Endodermal cell (in vitro differentiated cells): ENCODE data around the gene DHRS13. TPM values are rescaled to one million over a fixed set of nuclear protein-coding genes. Genes with fewer than 3 reads are reported as not detected.

Experiments used
- DNase-seq: peaks from one replicate; pipeline ENCODE4 v3.0.0-alpha.2; 2017
- H3K27ac ChIP-seq: 2 replicates; pipeline ENCODE4 v1.5.1; 2013; ENCODE audit warnings: mild to moderate bottlenecking, low read depth, low read length, moderate library complexity
- H3K27me3 ChIP-seq: 2 replicates; pipeline ENCODE4 v1.6.1; 2013; ENCODE audit warnings: mild to moderate bottlenecking, low read length, moderate library complexity; ENCODE audit not compliant: insufficient read depth, control insufficient read depth, poor library complexity, severe bottlenecking
- H3K36me3 ChIP-seq: 2 replicates; pipeline ENCODE4 v1.7.0; 2013; ENCODE audit warnings: mild to moderate bottlenecking, low read length, moderate library complexity; ENCODE audit not compliant: control insufficient read depth, insufficient read depth
- H3K4me1 ChIP-seq: one replicate; pipeline ENCODE4 v1.7.0; 2013; ENCODE audit warnings: low read length; ENCODE audit not compliant: control insufficient read depth, insufficient read depth
- H3K4me3 ChIP-seq: 2 replicates; pipeline ENCODE4 v1.5.1; 2013; ENCODE audit warnings: mild to moderate bottlenecking, low read length, moderate library complexity
- H3K9ac ChIP-seq: 2 replicates; pipeline ENCODE4 v1.6.1; 2013; ENCODE audit warnings: mild to moderate bottlenecking, low read length, moderate library complexity; ENCODE audit not compliant: poor library complexity, severe bottlenecking; ENCODE audit errors: extremely low read depth
- H3K9me3 ChIP-seq: 2 replicates; pipeline ENCODE4 v1.6.1; 2013; ENCODE audit warnings: mild to moderate bottlenecking, low read length, moderate library complexity; ENCODE audit not compliant: control insufficient read depth
- H3K27ac Mint-ChIP-seq: 2 replicates; pipeline ENCODE4 v1.8.0; 2020; ENCODE audit warnings: mixed read lengths
- H3K27me3 Mint-ChIP-seq: 2 replicates; pipeline ENCODE4 v1.8.0; 2021; ENCODE audit warnings: mild to moderate bottlenecking, mixed read lengths; ENCODE audit not compliant: insufficient read depth
- H3K36me3 Mint-ChIP-seq: 2 replicates; pipeline ENCODE4 v1.8.0; 2020; ENCODE audit warnings: low read depth, mixed read lengths
- H3K4me1 Mint-ChIP-seq: 2 replicates; pipeline ENCODE4 v1.8.0; 2020; ENCODE audit warnings: mixed read lengths
- H3K4me3 Mint-ChIP-seq: 2 replicates; pipeline ENCODE4 v1.8.0; 2020; ENCODE audit warnings: mild to moderate bottlenecking, moderate library complexity, mixed read lengths
- H3K9me3 Mint-ChIP-seq: 2 replicates; pipeline ENCODE4 v1.8.0; 2020; ENCODE audit warnings: mild to moderate bottlenecking, mixed read lengths
- WGBS, 2 experiments: methylation state at CpG; one replicate each; pipeline versions ENCODE4 v1.1.5 to v1.1.7; 2013; ENCODE audit warnings: missing lambda C conversion rate in 2 of 2, mixed read lengths in 1 of 2; ENCODE audit not compliant: insufficient coverage in 1 of 2, insufficient read length in 1 of 2; 5-methylcytosine and 5-hydroxymethylcytosine counted together
- total RNA-seq, 2 donors: library from RNA; stranded (reverse); fragmentation: NEBNext Ultra II Directional in 1 of 2; extraction: Animal tissue kit (Norgen Biotek cat#: 25700) in 1 of 2; gene quantifications; 2 replicates in 1 of 2; 3 replicates in 1 of 2; pipeline ENCODE4 v1.2.1, GENCODE V29; 2021
- TF ChIP-seq, protein P1 (sequence below): fragments of 200-600 bp; sonication (generic); conservative IDR thresholded peaks from 2 replicates; pipeline ENCODE4 v1.5.0; 2021; ENCODE audit warnings: antibody characterized with exemption, mild to moderate bottlenecking

The DHRS13 gene
- total RNA-seq, 2 donors from 2014 or later, result 19.1 to 24.8 TPM

DNA sequence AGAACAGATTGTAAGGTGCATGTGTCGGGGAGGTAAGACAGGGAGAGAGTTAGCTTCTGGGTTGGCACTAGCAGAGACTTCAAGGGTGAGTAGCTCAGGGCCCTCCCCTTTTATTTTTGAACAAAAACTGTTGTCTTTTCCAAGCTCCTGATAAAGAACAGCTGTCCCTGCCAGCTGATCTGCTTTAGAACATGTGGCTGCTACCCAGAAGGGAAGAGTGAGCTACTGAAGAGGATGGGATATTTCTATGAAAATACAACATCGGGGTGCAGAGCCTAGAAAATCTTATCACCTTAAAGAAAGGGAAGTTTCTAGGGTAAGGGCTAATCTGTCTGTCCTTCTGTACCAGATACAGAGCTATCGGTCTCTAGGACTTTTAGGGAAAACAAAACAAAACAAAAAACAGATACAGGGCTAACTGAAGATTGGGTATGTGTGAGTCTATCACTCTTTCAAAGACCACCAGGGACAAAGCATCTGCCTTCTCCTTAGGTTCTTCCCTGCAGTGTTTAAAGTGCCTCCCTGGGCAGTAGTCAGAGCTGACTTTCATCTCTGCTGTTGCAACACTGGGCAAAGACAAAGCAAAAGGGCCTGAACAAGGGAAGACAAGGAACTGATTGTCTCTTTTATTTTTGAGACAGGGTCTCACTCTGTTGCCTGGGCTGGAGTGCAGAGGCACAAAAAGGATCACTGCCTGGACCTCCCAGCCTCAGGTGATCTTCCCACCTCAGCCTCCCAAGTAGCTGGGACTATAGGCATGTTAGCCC, 5.0 kb upstream of the DHRS13 start:
- H3K27ac ChIP-seq, result no peak overlapping the region
- Mint-ChIP-seq H3K4me3 (no peak overlapping the region), H3K27me3 (no peaks in the 10 kb centered on the region), H3K27ac (no peak overlapping the region), H3K9me3 (no peaks in the 10 kb centered on the region), H3K4me1 (no peaks in the 10 kb centered on the region), H3K36me3 (peaks cover 65% of the 10 kb centered on the region)
- H3K4me3 ChIP-seq, result no peak overlapping the region
- peaks cover 79% of the 10 kb centered on the region for H3K36me3 ChIP-seq
- WGBS, 2 experiments, result 95 to 98% methylated on average over 3 of the region's 3 CpGs
- TF ChIP-seq, protein P1, sequence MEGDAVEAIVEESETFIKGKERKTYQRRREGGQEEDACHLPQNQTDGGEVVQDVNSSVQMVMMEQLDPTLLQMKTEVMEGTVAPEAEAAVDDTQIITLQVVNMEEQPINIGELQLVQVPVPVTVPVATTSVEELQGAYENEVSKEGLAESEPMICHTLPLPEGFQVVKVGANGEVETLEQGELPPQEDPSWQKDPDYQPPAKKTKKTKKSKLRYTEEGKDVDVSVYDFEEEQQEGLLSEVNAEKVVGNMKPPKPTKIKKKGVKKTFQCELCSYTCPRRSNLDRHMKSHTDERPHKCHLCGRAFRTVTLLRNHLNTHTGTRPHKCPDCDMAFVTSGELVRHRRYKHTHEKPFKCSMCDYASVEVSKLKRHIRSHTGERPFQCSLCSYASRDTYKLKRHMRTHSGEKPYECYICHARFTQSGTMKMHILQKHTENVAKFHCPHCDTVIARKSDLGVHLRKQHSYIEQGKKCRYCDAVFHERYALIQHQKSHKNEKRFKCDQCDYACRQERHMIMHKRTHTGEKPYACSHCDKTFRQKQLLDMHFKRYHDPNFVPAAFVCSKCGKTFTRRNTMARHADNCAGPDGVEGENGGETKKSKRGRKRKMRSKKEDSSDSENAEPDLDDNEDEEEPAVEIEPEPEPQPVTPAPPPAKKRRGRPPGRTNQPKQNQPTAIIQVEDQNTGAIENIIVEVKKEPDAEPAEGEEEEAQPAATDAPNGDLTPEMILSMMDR, result no peak
- no peak overlapping the region for H3K9ac ChIP-seq
- no peaks in the 10 kb centered on the region for H3K9me3 ChIP-seq
- DNase-seq, result no peak
- H3K4me1 ChIP-seq, result no peaks in the 10 kb centered on the region
- no peaks in the 10 kb centered on the region for H3K27me3 ChIP-seq

DNA sequence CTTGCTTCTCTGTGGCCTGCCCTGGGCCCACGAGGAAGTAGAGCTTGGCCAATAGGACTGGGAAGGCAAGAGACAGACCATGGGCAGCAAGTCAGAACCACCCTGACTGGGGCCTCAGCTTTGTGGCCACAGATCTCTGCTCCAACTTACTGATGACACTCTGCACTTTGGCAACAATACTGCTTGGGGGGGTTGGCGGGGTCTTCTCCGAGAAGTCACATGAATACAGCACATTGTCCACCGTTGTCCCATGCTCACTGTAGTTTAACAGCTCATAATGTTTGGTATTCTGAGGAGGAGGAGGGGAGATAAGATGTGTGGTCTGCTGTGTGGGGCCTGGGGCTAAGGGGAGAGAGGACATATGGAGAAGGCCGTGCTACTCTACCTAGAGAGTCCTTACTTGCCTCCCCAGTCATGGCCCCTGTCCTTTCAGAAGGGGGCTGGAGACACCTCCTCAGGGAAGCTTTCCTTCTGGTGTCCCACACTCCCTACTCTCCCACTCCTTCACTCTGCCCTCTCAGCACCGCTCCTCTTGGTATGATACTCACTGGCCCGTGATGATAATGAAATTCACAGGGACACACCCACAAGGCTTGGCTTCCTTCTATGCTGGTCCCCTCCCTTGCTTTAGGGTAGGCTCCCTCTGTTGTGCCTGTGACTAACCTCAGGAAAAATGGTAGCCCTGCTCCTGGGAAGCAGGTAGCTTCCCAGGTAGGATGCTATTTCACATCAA, 4.0 kb upstream of the DHRS13 start:
- Histone ChIP-seq H3K4me1 (no peaks in the 10 kb centered on the region), H3K4me3 (no peak overlapping the region), H3K36me3 (peaks cover 69% of the 10 kb centered on the region), H3K27me3 (no peaks in the 10 kb centered on the region), H3K9me3 (no peaks in the 10 kb centered on the region), H3K9ac (no peak overlapping the region), H3K27ac (no peak overlapping the region)
- DNase-seq, result no peak
- peaks cover 55% of the 10 kb centered on the region for H3K36me3 Mint-ChIP-seq
- H3K27me3 Mint-ChIP-seq, result no peaks in the 10 kb centered on the region
- peaks cover 3% of the 10 kb centered on the region for H3K4me1 Mint-ChIP-seq
- TF ChIP-seq, protein P1, result no peak
- 95 to 98% methylated on average over 6 to 7 of the region's 7 CpGs for WGBS, 2 experiments
- no peak overlapping the region for H3K4me3 Mint-ChIP-seq
- H3K9me3 Mint-ChIP-seq, result no peaks in the 10 kb centered on the region
- no peak overlapping the region for H3K27ac Mint-ChIP-seq

DNA sequence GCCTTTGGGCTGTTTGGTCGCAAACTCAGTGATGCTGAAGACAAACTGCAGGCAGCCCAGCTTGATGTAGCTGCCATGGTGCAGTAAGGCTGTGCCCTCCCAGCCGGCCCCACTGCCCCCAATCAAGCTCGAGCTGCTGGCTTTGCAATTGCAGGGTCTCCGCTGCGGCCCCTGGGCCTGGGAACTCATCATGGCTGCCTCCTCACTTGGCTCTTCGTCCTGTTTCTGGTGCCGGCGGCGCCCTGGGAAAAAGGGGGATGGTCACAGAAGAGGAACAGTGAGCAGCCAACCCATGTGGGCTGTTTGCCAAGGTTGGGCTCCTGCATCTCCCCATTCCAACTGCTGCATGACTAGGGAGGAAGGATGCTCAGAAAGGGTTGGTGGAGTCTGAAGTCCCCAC, 3.4 kb upstream of the DHRS13 start:
- no peaks in the 10 kb centered on the region for H3K9me3 Mint-ChIP-seq
- no peaks in the 10 kb centered on the region for H3K27me3 Mint-ChIP-seq
- no peak overlapping the region for H3K4me3 Mint-ChIP-seq
- WGBS, 2 experiments, result 95 to 97% methylated on average over 4 to 9 of the region's 9 CpGs
- H3K9me3 ChIP-seq, result no peaks in the 10 kb centered on the region
- no peaks in the 10 kb centered on the region for H3K4me1 ChIP-seq
- no peaks in the 10 kb centered on the region for H3K27me3 ChIP-seq
- TF ChIP-seq, protein P1, result no peak
- H3K4me1 Mint-ChIP-seq, result peaks cover 7% of the 10 kb centered on the region
- no peak for DNase-seq
- H3K36me3 ChIP-seq, result peaks cover 63% of the 10 kb centered on the region
- no peak overlapping the region for H3K27ac Mint-ChIP-seq
- H3K36me3 Mint-ChIP-seq, result peaks cover 50% of the 10 kb centered on the region
- no peak overlapping the region for H3K27ac ChIP-seq
- no peak overlapping the region for H3K4me3 ChIP-seq
- no peak overlapping the region for H3K9ac ChIP-seq
